Measurements from ENCODE around the gene GTF3C2.
"Not testable (repeated sequence)": the region's sequence is repeated elsewhere in the genome, so short reads cannot be mapped to it uniquely, and the experiment has no call there.

GTF3C2 gene

DNA sequence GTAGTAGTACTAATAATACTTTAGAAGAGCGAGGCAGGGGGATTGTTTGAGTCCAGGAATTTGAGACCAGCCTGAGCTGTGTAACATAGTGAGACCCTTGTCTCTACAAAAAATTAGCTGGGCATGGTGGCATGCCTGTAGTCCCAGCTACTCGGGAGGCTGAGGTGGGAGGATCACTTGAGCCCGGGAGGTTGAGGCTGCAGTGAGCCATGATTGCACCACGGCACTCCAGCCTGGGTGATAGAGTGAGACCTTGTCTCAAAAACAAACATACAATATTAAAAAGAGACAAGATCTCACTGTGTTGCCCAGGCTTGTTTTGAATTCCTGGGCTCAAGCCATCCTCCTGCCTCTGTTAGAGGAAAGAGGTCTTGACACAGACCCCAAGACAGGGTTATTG lies 56.0 kb downstream of the GTF3C2 start:
- DNase-seq (ENCODE audit: low read depth in 2 of 2) = not testable (repeated sequence)

DNA sequence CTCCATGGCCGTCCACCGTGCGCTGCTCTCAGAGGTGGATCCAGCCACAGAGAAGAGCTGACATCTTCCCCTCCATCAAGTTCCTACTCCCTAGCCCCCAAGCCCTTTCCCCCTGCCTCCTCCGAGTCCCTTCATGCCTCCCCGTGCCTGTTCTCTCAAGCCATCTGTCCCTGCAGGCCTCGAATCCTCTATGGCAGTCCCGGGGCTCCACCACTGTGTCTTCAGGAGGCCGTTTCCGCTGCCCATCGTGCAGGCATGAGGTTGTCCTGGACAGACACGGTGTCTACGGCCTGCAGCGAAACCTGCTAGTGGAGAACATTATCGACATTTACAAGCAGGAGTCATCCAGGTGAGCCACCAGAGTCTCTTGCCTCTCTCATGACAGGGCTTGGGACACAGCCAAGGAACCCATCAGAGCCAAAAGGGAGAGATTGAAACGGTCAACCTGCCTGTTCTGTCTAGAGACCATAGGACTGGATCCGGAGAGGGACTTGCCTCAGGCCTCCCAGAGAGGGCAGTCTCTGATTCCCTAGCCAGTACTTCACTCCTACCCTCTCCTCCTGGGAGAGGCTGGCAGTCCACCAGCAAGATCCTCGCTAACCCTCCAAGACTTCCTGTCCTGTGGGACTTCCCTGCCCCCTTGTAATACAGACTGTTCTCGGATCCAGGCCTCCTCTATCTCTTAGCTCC lies 58.0 kb downstream of the GTF3C2 start:
- DNase-seq (ENCODE audit: low read depth in 2 of 2) = no peak

DNA sequence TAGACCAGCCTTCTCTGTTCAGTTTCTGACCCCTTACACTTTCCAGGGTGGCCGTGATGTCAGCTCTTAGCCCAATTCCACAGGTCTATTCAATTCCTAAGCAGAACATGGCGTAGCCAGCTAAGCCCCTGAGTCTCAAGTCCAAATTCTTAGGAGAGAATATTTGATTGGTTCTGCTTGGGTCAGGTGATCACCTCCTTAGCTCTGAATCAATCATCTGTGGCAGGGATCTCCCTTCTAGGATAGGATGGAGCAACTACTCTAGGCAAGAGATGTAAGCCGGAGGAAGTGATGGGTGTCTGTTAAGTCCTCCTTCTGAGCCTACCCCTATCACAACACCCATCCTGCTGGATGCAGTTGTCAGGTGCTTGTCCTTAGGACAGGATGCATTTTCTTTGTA lies 59.4 kb downstream of the GTF3C2 start:
- no peak for DNase-seq (ENCODE audit: low read depth in 2 of 2)

DNA sequence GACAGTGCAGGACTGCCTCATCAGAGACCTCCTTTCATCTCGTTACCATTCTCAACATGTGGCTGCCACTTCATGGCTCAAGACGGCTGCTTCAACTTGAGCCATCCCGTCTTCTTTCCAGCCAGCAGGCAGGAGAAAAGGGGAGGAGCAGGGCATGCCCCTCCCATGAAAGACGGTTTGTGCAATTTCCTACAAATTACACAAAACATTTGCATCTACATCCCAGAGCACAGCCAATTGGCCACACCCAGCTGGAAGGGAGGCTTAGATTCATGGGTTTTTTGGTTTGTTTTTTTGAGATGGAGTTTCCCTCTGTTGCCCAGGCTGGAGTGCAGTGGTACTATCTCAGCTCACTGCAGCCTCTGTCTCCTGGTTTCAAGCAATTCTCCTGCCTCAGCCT lies 60.1 kb downstream of the GTF3C2 start:
- DNase-seq (ENCODE audit: low read depth in 2 of 2) = no peak

DNA sequence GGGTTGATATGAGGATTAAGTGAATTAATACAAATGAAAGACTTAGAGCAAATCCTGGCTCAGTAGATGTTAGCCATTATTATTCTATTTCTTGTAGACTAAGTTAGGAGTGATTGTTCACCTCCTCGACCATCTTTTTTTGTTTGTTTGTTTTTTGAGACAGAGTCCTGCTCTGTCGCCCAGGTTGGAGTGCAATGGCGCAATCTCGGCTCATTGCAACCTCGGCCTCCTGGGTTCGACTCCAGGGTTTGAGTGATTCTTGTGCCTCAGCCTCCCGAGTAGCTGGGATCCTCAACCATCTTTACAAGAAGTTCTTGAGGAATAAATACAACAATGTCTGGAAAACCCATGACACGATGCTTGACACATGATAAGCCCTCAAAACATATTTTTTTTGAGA lies 61.6 kb downstream of the GTF3C2 start:
- DNase-seq (ENCODE audit: low read depth in 2 of 2) = no peak

DNA sequence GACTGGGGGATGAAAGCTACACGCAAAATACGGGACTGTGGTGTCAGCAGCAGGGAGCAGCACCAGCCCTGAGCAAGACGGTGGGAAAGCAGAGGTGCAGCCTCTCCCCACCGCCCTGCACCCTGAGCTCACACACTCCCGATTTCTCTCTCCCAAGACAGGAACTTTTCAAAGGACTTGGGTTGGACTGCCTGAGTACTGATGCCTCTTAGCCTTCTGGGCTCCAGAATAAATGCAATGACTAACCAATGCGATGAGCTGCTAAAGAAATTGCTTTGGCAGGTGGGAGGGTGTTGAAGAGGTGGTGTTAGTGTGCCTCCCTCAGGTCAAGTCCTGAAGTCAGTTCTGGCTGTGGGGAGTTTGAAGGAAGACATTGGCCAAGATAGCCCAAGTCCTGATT lies 64.7 kb downstream of the GTF3C2 start:
- no peak for DNase-seq (ENCODE audit: low read depth in 2 of 2)

DNA sequence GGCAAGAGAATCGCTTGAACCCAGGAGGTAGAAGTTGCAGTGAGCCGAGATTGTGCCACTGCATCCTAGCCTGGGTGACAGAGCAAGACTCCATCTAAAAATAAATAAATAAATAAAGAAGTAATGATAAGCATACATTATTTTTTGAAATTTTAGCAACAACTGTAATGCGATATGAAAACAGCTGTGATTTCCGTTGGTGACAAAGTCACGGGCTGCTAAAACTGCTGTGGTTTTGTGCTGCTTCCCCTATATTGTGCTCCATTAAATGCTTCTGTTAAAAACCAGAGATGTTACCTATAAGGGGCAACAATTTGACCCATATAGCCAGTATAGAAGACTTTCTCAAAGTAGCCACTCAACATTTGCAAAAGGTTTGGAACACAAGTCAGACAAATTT lies 66.0 kb downstream of the GTF3C2 start:
- DNase-seq (ENCODE audit: low read depth in 2 of 2) = no peak

DNA sequence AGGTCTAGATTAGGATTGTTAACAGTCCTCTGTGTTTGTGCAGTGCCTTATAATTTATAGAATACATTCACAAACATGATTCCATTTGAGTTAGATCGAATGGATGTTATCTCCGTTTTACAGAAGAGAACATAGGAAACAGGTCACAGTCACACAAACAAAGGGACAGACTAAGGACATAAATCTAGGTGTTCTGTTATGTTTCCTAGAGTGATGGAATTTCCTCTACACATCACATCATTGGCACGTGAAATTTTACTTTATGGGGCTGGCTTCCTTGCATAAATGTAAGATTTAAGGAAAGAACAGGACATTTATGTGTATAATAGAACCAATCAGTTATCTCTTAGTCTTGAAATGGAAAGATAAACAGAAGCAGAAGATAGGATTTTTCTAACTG lies 68.0 kb downstream of the GTF3C2 start:
- DNase-seq (ENCODE audit: low read depth in 2 of 2) = no peak

DNA sequence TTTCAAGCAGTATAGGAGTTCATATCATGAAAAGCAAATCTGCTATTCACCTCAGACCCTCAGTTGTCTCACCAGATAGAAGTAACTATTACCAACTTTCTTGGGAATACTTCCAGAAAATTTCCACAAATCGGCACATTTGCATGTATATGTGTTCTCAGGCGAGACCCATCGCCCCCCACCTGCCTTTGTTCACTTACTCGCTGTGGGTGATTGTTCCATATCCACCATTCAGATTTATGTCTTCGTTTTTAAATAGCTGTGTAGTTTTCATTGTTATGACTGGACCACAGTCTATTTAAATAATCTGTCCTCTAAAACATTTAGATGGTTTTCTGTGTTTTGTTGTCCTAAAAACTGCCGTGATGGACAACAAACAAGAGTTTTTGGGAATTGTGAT lies 71.1 kb downstream of the GTF3C2 start:
- DNase-seq (ENCODE audit: low read depth in 2 of 2) = no peak

DNA sequence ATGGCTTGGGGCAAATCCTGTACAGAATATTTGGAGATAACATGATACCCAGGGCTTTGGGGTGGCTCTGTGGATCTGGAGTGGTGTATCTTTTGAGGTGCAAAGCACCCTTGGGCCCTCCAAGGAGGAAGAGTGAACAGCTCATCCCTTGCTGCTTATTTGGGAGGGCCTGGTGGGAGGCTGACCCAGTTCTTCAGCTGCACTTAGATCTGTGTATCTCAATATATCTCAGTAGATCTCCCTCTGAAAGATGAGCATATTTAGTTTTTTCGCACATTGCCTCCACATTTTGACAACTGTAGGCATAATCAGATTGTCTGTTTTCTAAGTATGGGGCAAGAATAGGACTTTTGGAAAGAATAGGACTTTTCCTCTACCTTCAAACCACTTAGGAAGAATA lies 71.6 kb downstream of the GTF3C2 start:
- no peak for DNase-seq (ENCODE audit: low read depth in 2 of 2)

DNA sequence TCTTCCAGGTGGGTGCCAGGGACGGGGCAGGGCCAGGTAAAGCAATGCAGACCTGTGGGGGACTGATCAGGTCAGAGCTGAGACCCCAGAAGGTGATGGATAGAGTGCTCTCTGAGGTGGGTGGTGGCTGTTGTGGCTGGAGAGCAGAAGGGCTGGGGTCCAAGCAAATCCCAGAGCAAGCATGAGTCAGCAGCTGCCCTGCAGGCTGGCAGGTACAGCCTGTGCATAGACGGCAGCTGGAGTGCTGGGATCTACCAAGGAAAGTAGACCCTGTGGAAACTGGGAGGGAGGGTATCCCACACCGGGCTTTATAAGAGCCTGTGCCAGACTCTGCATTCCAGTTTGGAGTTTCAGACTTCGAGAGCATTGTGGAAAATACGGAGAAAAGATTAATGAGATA lies 73.7 kb downstream of the GTF3C2 start:
- DNase-seq (ENCODE audit: low read depth in 2 of 2) = no peak

DNA sequence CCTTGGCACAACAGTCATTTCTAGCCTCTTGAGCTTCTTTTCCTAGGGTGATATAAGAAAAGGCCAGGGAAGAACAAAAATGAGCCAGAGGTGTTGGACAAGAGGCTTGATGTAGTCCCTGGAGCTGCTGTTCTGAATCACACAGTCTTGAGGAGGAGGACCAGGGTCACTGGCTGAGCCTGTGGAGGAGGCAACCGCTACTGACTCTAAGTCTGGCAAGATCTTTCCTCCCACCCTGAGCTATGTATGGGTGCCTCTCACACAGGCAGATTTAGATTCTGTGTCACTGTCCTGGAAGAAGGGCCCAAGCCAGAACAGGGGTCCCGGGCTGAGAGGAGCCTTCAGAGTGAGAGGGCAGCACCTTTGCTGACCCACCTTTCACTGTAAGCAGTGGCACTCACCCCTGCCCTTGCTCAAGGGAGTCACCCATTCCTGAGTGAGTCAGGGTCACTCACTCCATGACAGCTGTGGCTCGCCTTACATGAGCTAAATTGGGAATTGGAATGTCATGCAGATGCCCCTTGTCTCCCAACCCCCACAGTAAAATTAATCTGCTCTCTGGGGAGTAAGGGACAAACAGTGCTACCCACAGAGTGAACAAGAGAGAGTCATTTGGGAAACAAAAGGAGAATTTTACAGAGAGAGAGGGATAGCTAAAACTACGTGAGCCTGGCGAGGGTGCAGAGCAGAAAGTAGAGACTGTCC lies 74.6 kb downstream of the GTF3C2 start, which contains the start of gene TRIM54:
TSS of gene TRIM54 (plus strand) at position 575 of the 705 bp plus-strand sequence. CDS start 303 bp downstream, outside the sequence.
- DNase-seq (ENCODE audit: low read depth in 2 of 2) = no peak

DNA sequence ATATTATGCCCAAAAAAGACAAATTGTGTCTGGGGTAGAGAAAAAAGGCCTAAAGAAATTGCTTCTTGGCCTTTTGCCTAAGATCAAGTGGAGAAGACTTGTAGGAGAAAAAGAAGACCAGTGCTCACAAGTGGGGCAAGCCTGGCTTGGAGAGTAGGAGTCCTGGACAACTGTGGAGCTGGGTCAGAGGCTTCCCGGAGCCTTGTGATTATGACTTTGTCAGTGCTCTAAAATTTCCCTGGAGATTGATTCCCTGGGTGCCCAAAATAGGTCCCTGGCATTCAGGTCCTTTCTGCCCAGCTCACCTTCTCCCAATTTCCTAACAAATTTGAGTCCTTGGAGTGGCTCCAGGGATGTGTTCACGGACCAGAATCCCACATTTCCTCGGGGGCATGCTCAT lies 75.1 kb downstream of the GTF3C2 start:
- no peak for DNase-seq (ENCODE audit: low read depth in 2 of 2)

DNA sequence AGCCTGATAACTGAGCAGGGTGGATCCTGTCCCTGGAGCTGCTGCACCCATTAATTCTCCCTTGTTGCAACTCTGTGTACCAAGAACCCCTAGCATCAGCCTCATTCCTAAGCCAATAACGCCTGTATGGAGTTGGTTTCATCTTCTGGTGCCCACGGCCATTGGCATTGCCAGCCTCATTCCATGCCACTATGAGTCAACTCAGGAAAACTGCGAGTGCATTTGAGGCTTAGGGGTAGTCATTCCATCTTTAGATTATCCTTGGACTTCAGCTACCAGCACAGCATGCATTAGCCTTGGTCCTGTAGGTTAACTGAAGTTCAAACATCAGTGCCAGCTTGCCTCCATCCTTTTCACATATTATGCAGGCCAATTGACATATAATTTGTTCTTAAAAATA lies 75.7 kb downstream of the GTF3C2 start:
- DNase-seq (ENCODE audit: low read depth in 2 of 2) = no peak

DNA sequence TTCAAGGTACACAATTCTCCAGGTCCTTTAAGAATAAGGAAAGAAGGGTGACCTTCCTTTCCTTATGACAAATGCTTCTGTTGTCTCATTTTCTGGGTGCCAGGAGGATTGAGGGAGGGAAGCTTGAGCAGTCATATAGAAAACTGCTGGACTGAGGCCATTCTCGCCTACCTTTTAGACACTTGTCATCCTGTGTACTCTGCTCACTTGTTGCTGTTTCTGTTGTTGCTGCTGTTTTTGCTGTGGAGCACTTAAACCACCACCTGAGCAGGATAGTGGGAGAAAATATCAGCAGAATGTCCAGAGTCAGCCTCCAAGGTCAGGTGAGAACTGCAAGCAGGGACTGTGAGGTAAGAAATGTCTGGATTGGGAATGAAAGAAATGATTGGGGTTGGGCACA lies 78.6 kb downstream of the GTF3C2 start:
- no peak for DNase-seq (ENCODE audit: low read depth in 2 of 2)
